Psoas muscle (tissue), 8 donors: Measurements from ENCODE around the gene ASB1. TPM values are rescaled to one million over a fixed set of nuclear protein-coding genes. Genes with fewer than 3 reads are reported as not detected.

Experiments used
- ATAC-seq, 4 donors: fragments of 200-7000 bp; cut with Tn5 transposase; one replicate each; pipeline ENCODE4 v1.9.1; 2020; ENCODE audit warnings: moderate library complexity in 3 of 4, mild to moderate bottlenecking in 2 of 4
- DNase-seq, 2 donors: peaks; one replicate each; pipeline ENCODE4 v3.0.0-alpha.2; 2020
- H3K27ac ChIP-seq: fragments of 200-600 bp; one replicate; pipeline ENCODE4 v1.8.0; 2022
- H3K27me3 ChIP-seq, 3 donors: fragments of 200-600 bp in 1 of 3; one replicate each; pipeline versions ENCODE4 v1.6.1 to v1.8.0; 2013 to 2022; ENCODE audit warnings: low read length in 2 of 3, mild to moderate bottlenecking in 2 of 3, moderate library complexity in 1 of 3; ENCODE audit not compliant: insufficient read depth in 3 of 3
- H3K36me3 ChIP-seq, 2 donors: fragments of 200-600 bp in 1 of 2; one replicate each; pipeline versions ENCODE4 v1.6.1 to v1.8.0; 2013 to 2022; ENCODE audit warnings: low read depth in 1 of 2, mild to moderate bottlenecking in 1 of 2, moderate library complexity in 1 of 2; ENCODE audit not compliant: insufficient read depth in 1 of 2
- H3K4me1 ChIP-seq: fragments of 200-600 bp; one replicate; pipeline ENCODE4 v1.8.0; 2022
- H3K4me3 ChIP-seq: fragments of 200-600 bp; one replicate; pipeline ENCODE4 v1.8.0; 2022; ENCODE audit warnings: mild to moderate bottlenecking
- H3K9me3 ChIP-seq: fragments of 200-600 bp; one replicate; pipeline ENCODE4 v1.8.0; 2022
- WGBS, 3 donors: extraction: QIAGEN DNeasy Blood & Tissue Kit; methylation state at CpG; one replicate each; pipeline versions ENCODE4 v1.1.6 to v1.1.7; 2013; 5-methylcytosine and 5-hydroxymethylcytosine counted together
- intact Hi-C, 2 donors: fragments of 100-400 bp; cut with DNase I; formaldehyde crosslinking; loops; one replicate each; pipeline versions ENCODE4 v1.11.0 to v1.14.2; 2022
- polyA plus RNA-seq, 3 donors: library from polyadenylated mRNA; stranded (reverse); fragments of 200-250 nt; gene quantifications; one replicate each; pipeline ENCODE4 v1.2.3, GENCODE V29; 2013
- total RNA-seq, 4 donors: library from RNA; stranded (reverse); fragmentation: NEBNext Ultra II Directional in 2 of 4; extraction: Animal tissue kit (Norgen Biotek cat#: 25700) in 2 of 4; gene quantifications; one replicate each; pipeline versions ENCODE4 v1.2.1 to v1.2.4, GENCODE V29; 2021 to 2023
- TF ChIP-seq, protein P1 (sequence below): fragments of 200-600 bp; IDR thresholded peaks from one replicate; pipeline ENCODE4 v1.8.0; 2022; ENCODE audit warnings: antibody characterized with exemption
- donor health status: healthy with polysubstance abuse.
- donor health status: DM: no; HTN: no; CAD: no; lungs with moderate emphysema.
- donor health status: Bipolar disorder and iron deficiency.
- donor health status: healthy.
- donor health status: DM: yes; HTN: yes; CAD: no.
- donor health status: DM: no; HTN: no; CAD: no.
- donor health status: DM: no; HTN: no; CAD: no.
- donor health status: DM: yes; HTN: yes; CAD: no.

The ASB1 gene
- total and polyA plus RNA-seq, 7 donors = 21.3 to 48.0 (median 42.7) TPM

DNA sequence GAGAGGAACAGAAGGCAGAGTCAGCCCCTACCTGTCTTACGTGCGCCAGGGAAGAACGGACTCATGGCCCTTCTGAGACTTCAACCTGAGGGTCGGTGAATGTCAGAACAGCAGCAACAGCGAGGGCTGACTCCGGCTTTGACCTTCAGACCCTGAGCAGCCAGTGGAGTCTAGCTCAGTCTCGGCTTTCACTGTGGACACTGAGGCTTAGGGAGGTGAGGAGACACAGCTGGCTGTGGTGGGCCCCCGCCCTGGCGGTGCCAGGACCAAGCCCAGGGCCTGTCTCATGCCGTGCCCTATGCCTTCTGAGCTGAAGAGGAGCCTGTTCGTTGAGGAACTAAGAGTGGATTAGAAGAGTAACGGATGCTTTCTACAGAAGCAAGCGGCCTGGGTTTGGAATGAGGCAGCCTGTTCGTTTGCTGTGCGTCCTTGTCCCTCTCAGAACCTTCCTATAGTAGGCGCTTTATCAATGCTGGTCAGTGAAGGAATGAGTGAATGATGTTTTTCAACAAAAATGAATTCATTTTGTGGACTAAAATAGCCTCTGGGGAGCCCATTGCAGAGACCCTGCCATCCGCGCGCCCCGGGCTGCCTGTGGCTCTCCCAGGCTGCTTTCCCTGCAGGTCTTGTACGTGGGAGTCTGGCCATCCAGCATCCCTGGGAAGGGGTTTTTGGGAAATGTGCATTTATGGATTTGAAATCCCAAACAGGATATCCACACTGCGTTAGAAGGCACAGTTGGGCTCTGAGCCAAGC, 38.9 kb downstream of the ASB1 start:
- TF ChIP-seq, protein P1, sequence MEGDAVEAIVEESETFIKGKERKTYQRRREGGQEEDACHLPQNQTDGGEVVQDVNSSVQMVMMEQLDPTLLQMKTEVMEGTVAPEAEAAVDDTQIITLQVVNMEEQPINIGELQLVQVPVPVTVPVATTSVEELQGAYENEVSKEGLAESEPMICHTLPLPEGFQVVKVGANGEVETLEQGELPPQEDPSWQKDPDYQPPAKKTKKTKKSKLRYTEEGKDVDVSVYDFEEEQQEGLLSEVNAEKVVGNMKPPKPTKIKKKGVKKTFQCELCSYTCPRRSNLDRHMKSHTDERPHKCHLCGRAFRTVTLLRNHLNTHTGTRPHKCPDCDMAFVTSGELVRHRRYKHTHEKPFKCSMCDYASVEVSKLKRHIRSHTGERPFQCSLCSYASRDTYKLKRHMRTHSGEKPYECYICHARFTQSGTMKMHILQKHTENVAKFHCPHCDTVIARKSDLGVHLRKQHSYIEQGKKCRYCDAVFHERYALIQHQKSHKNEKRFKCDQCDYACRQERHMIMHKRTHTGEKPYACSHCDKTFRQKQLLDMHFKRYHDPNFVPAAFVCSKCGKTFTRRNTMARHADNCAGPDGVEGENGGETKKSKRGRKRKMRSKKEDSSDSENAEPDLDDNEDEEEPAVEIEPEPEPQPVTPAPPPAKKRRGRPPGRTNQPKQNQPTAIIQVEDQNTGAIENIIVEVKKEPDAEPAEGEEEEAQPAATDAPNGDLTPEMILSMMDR = no peak
- Histone ChIP-seq H3K27me3 (no peaks in the 10 kb centered on the region), H3K4me3 (no peak overlapping the region), H3K9me3 (no peaks in the 10 kb centered on the region), H3K36me3 (no peaks in the 10 kb centered on the region), H3K4me1 (no peaks in the 10 kb centered on the region), H3K27ac (no peak overlapping the region)
- intact Hi-C loops = loop anchor here in 1 of 2 donors (2.0 kb wide), 1 partner anchor 95 kb away; no protein-coding TSS in a partner anchor
- 93 to 95% (median 93%) methylated on average over 22 of the region's 22 CpGs for WGBS, 3 donors
- peak in 1 of 2 donors; percentile 25 for DNase-seq
- ATAC-seq = no peak

DNA sequence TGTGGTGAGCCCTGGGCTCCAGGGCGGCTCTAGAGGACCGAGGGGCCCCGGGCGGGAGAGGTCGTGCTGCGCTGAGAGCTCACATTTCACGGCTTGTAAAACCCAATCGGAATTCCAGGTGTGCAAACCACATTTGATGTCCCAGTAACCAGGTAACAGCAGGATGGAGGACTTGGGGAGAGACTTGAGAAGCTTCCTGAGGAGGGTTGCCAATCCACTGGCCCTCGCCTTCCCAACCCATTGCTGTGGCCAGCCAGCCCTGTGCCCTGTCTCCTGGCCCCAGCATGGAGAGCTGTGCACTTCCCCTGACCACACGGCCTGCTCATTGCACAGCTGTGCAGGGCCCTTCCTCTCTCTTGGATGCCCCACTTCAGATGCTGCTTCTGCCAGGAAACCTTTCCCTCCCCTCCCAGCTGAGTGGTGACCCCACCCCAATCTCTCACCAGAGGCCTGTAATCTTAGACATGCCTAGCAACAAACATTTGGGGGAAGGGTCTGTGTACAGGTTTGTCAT, 39.6 kb downstream of the ASB1 start:
- Histone ChIP-seq H3K9me3 (no peaks in the 10 kb centered on the region), H3K27me3 (no peaks in the 10 kb centered on the region), H3K36me3 (no peaks in the 10 kb centered on the region), H3K4me1 (no peaks in the 10 kb centered on the region), H3K4me3 (no peak overlapping the region), H3K27ac (no peak overlapping the region)
- intact Hi-C loops = no loop called here
- no peak for DNase-seq
- ATAC-seq = no peak
- TF ChIP-seq, protein P1 = no peak
- 82 to 89% (median 82%) methylated on average over 10 of the region's 10 CpGs for WGBS, 3 donors

DNA sequence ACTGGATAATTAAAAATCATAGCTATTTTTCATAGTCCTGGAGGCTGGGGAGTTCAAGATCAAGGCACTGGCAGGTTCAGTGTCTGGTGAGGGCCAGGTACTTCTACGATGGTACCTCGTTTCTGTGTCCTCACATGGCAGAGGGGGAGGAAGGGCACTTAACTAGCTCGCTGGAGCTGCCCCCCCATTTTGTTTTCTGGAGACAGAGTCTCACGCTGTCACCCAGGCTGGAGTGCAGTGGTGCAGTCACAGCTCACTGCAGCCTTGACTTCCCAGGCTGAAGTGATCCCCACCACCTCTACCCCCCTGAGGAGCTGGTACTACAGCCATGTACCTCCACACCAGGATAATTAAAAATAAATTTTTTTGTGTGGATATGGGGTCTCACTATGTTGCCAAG, 40.3 kb downstream of the ASB1 start:
- intact Hi-C loops = no loop called here
- no peak overlapping the region for H3K4me3 ChIP-seq
- H3K4me1 ChIP-seq = no peaks in the 10 kb centered on the region
- peaks cover under 1% of the 10 kb centered on the region for H3K9me3 ChIP-seq
- H3K27ac ChIP-seq = no peak overlapping the region
- no peaks in the 10 kb centered on the region for H3K36me3 ChIP-seq
- 89 to 94% (median 93%) methylated on average over 4 of the region's 4 CpGs for WGBS, 3 donors
- H3K27me3 ChIP-seq = no peaks in the 10 kb centered on the region
- no peak for ATAC-seq
- DNase-seq = no peak
- TF ChIP-seq, protein P1 = no peak

DNA sequence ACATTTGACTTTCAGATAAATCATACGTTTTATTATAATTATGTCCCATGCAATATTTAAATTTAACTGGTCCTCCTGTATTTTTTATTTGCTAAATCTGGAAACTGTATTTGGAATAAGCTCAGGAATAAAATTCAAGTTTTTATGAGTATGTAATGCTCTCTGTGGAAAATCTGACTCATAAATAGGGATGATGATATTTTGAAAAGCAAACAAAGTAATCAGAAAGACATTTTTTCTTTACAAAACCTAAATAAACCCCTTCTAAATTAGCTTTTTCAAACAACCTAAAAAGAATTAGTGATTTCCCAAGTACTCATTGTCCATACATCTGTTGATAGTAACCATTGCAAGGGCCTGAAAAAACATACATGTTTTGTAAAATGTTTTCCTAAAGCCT, 41.1 kb downstream of the ASB1 start:
- no peaks in the 10 kb centered on the region for H3K4me1 ChIP-seq
- no peak for ATAC-seq
- WGBS, 3 donors = 69 to 91% (median 82%) methylated on average over 1 of the region's 1 CpG
- no peaks in the 10 kb centered on the region for H3K27me3 ChIP-seq
- H3K27ac ChIP-seq = no peak overlapping the region
- H3K36me3 ChIP-seq = no peaks in the 10 kb centered on the region
- intact Hi-C loops = no loop called here
- H3K4me3 ChIP-seq = no peak overlapping the region
- peaks cover 8% of the 10 kb centered on the region for H3K9me3 ChIP-seq
- TF ChIP-seq, protein P1 = no peak
- DNase-seq = no peak
